ENCODE results near the gene CFAP97D2.

DNA sequence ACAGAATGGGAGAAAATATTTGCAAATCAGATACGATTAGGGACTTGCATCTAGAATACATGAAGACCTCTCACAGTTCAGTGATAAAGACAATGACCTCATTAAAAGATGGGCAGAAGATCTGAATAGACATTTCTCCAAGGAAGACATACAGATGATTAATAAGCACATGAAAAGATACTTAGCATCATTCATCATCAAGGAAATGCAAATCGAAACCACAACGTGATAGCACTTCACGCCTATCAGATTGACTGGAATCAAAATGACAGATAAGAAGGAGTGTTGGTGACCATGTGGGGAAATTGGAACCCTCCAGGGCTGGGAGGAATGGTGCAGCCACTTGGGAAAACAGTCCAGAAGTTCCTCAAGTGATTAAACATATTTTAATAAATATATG is 25.8 kb downstream of the CFAP97D2 start:
- TF ChIP-seq ZC3H10 (CRISPR knock-in tag; IDR thresholded peaks at IDR 0.05) (no peak), CSDC2 (CRISPR knock-in tag; IDR thresholded peaks at IDR 0.05) (no peak), PPARA (CRISPR knock-in tag; IDR thresholded peaks at IDR 0.05; ENCODE audit: borderline replicate concordance) (no peak), TCF4 (CRISPR knock-in tag; IDR thresholded peaks at IDR 0.05; ENCODE audit: borderline replicate concordance) (no peak), ZFP3 (CRISPR knock-in tag; IDR thresholded peaks at IDR 0.05) (no peak), ARNTL (CRISPR knock-in tag; IDR thresholded peaks at IDR 0.05; ENCODE audit: borderline replicate concordance, low read depth) (no peak), GLIS3 (CRISPR knock-in tag; IDR thresholded peaks at IDR 0.05) (no peak), OSR1 (CRISPR knock-in tag; IDR thresholded peaks at IDR 0.05) (no peak), RARB (CRISPR knock-in tag; IDR thresholded peaks at IDR 0.05) (no peak), ZFP30 (CRISPR knock-in tag; IDR thresholded peaks at IDR 0.05) (no peak)
- TF ChIP-seq, protein P1, sequence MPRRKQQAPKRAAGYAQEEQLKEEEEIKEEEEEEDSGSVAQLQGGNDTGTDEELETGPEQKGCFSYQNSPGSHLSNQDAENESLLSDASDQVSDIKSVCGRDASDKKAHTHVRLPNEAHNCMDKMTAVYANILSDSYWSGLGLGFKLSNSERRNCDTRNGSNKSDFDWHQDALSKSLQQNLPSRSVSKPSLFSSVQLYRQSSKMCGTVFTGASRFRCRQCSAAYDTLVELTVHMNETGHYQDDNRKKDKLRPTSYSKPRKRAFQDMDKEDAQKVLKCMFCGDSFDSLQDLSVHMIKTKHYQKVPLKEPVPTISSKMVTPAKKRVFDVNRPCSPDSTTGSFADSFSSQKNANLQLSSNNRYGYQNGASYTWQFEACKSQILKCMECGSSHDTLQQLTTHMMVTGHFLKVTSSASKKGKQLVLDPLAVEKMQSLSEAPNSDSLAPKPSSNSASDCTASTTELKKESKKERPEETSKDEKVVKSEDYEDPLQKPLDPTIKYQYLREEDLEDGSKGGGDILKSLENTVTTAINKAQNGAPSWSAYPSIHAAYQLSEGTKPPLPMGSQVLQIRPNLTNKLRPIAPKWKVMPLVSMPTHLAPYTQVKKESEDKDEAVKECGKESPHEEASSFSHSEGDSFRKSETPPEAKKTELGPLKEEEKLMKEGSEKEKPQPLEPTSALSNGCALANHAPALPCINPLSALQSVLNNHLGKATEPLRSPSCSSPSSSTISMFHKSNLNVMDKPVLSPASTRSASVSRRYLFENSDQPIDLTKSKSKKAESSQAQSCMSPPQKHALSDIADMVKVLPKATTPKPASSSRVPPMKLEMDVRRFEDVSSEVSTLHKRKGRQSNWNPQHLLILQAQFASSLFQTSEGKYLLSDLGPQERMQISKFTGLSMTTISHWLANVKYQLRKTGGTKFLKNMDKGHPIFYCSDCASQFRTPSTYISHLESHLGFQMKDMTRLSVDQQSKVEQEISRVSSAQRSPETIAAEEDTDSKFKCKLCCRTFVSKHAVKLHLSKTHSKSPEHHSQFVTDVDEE (CRISPR knock-in tag; IDR thresholded peaks at IDR 0.05) = no peak
- TF ChIP-seq, protein P2, sequence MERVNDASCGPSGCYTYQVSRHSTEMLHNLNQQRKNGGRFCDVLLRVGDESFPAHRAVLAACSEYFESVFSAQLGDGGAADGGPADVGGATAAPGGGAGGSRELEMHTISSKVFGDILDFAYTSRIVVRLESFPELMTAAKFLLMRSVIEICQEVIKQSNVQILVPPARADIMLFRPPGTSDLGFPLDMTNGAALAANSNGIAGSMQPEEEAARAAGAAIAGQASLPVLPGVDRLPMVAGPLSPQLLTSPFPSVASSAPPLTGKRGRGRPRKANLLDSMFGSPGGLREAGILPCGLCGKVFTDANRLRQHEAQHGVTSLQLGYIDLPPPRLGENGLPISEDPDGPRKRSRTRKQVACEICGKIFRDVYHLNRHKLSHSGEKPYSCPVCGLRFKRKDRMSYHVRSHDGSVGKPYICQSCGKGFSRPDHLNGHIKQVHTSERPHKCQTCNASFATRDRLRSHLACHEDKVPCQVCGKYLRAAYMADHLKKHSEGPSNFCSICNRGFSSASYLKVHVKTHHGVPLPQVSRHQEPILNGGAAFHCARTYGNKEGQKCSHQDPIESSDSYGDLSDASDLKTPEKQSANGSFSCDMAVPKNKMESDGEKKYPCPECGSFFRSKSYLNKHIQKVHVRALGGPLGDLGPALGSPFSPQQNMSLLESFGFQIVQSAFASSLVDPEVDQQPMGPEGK (CRISPR knock-in tag; IDR thresholded peaks at IDR 0.05; ENCODE audit: borderline replicate concordance) = no peak
- TF ChIP-seq, protein P3, sequence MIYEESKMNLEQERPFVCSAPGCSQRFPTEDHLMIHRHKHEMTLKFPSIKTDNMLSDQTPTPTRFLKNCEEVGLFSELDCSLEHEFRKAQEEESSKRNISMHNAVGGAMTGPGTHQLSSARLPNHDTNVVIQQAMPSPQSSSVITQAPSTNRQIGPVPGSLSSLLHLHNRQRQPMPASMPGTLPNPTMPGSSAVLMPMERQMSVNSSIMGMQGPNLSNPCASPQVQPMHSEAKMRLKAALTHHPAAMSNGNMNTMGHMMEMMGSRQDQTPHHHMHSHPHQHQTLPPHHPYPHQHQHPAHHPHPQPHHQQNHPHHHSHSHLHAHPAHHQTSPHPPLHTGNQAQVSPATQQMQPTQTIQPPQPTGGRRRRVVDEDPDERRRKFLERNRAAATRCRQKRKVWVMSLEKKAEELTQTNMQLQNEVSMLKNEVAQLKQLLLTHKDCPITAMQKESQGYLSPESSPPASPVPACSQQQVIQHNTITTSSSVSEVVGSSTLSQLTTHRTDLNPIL (CRISPR knock-in tag; IDR thresholded peaks at IDR 0.05; ENCODE audit: low read depth) = no peak
